ENCODE results near the gene PSKH1.
A peak's percentile ranks its signal among the peaks of the same experiment; 100 is the strongest.

Gene PSKH1

DNA sequence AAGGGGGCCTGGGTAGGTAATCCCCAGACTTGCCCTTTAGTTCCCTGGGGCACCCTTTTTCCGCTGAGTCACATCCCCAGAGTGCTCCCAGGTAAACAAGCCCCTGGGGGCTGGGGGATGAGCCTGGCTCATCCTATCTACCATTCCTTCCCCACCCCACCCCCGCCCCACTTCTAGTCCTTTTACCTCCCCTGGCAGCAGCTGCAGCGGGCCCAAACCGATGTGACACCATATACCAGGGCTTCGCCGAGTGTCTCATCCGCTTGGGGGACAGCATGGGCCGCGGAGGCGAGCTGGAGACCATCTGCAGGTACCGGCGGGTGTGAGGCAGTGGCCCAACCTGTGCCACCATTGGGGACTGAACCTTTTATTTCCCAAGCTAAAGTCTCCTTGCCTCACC, 7.5 kb upstream of the PSKH1 start:
- Histone ChIP-seq H3K9me3 (ENCODE audit: control insufficient read depth, low read length) (no peaks in the 10 kb centered on the region), H3K4me1 (ENCODE audit: control insufficient read depth, insufficient read depth, low read length, poor library complexity, severe bottlenecking) (no peaks in the 10 kb centered on the region), H3K27me3 (replicated peaks; ENCODE audit: control insufficient read depth, insufficient read depth, low read length, poor library complexity, severe bottlenecking) (no peaks in the 10 kb centered on the region), H3K27ac (ENCODE audit: insufficient read depth, low read length, poor library complexity, severe bottlenecking) (no peak overlapping the region), H3K36me3 (ENCODE audit: control insufficient read depth, insufficient read depth, low read length) (peaks cover 53% of the 10 kb centered on the region), H3K4me3 (ENCODE audit: insufficient read depth, low read depth, low read length, poor library complexity, severe bottlenecking) (no peak overlapping the region)
- no peak for DNase-seq

DNA sequence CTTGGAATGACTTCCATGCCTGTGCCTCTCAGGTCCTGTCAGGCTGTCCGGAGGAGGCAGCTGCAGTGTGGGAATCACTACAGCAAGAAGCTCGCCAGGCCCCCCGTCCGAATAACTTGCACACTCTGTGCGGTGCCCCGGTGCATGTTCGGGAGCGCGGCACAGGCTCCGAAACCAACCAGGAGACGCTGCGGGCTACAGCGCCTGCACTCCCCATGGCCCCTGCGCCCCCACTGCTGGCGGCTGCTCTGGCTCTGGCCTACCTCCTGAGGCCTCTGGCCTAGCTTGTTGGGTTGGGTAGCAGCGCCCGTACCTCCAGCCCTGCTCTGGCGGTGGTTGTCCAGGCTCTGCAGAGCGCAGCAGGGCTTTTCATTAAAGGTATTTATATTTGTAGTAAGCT, 7.1 kb upstream of the PSKH1 start:
- H3K4me3 ChIP-seq (ENCODE audit: insufficient read depth, low read depth, low read length, poor library complexity, severe bottlenecking), result no peak overlapping the region
- DNase-seq, result no peak
- no peaks in the 10 kb centered on the region for H3K4me1 ChIP-seq (ENCODE audit: control insufficient read depth, insufficient read depth, low read length, poor library complexity, severe bottlenecking)
- no peaks in the 10 kb centered on the region for H3K27me3 ChIP-seq (replicated peaks; ENCODE audit: control insufficient read depth, insufficient read depth, low read length, poor library complexity, severe bottlenecking)
- H3K9me3 ChIP-seq (ENCODE audit: control insufficient read depth, low read length), result no peaks in the 10 kb centered on the region
- H3K27ac ChIP-seq (ENCODE audit: insufficient read depth, low read length, poor library complexity, severe bottlenecking), result no peak overlapping the region
- H3K36me3 ChIP-seq (ENCODE audit: control insufficient read depth, insufficient read depth, low read length), result peaks cover 49% of the 10 kb centered on the region

GRCh38 chr16:67886387-67886786, 6.7 kb upstream of the PSKH1 start:
- H3K9me3 ChIP-seq (ENCODE audit: control insufficient read depth, low read length), result no peaks in the 10 kb centered on the region
- DNase-seq, result no peak
- H3K36me3 ChIP-seq (ENCODE audit: control insufficient read depth, insufficient read depth, low read length), result peaks cover 44% of the 10 kb centered on the region
- H3K27ac ChIP-seq (ENCODE audit: insufficient read depth, low read length, poor library complexity, severe bottlenecking), result no peak overlapping the region
- no peak overlapping the region for H3K4me3 ChIP-seq (ENCODE audit: insufficient read depth, low read depth, low read length, poor library complexity, severe bottlenecking)
- H3K27me3 ChIP-seq (replicated peaks; ENCODE audit: control insufficient read depth, insufficient read depth, low read length, poor library complexity, severe bottlenecking), result no peaks in the 10 kb centered on the region
- no peaks in the 10 kb centered on the region for H3K4me1 ChIP-seq (ENCODE audit: control insufficient read depth, insufficient read depth, low read length, poor library complexity, severe bottlenecking)

DNA sequence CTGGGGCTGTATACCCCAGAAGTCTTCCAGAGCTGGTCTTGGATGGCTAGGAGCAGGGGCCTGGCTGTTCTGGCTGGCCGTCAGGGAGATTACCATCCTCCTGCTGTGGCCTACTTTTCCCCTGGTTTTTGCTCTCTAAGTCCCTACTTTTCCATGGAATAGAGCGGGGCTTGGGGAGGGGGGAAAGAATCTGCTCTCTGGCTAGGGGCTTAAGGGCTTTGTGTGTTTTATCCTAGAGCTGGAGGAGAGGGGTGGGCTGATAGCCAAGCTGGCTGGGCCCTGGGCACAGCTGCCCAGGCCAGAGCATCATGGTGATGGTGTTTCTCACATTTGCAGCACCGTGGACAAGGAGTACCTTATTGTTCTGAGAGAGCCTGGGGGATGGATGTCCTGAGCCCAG, 4.7 kb upstream of the PSKH1 start:
- Histone ChIP-seq H3K36me3 (ENCODE audit: control insufficient read depth, insufficient read depth, low read length) (peaks cover 25% of the 10 kb centered on the region), H3K27ac (ENCODE audit: insufficient read depth, low read length, poor library complexity, severe bottlenecking) (no peak overlapping the region), H3K4me3 (ENCODE audit: insufficient read depth, low read depth, low read length, poor library complexity, severe bottlenecking) (no peak overlapping the region), H3K9me3 (ENCODE audit: control insufficient read depth, low read length) (no peaks in the 10 kb centered on the region), H3K4me1 (ENCODE audit: control insufficient read depth, insufficient read depth, low read length, poor library complexity, severe bottlenecking) (peaks cover 6% of the 10 kb centered on the region), H3K27me3 (replicated peaks; ENCODE audit: control insufficient read depth, insufficient read depth, low read length, poor library complexity, severe bottlenecking) (no peaks in the 10 kb centered on the region)
- no peak for DNase-seq

- peak overlapping the region; percentile 92 for H3K4me3 ChIP-seq (ENCODE audit: insufficient read depth, low read depth, low read length, poor library complexity, severe bottlenecking)
- peaks cover 17% of the 10 kb centered on the region for H3K4me1 ChIP-seq (ENCODE audit: control insufficient read depth, insufficient read depth, low read length, poor library complexity, severe bottlenecking)
- no peaks in the 10 kb centered on the region for H3K9me3 ChIP-seq (ENCODE audit: control insufficient read depth, low read length)
- H3K27ac ChIP-seq (ENCODE audit: insufficient read depth, low read length, poor library complexity, severe bottlenecking), result no peak overlapping the region
- H3K36me3 ChIP-seq (ENCODE audit: control insufficient read depth, insufficient read depth, low read length), result no peaks in the 10 kb centered on the region
- DNase-seq, result no peak
- no peaks in the 10 kb centered on the region for H3K27me3 ChIP-seq (replicated peaks; ENCODE audit: control insufficient read depth, insufficient read depth, low read length, poor library complexity, severe bottlenecking)
Measured at GRCh38 chr16:67892375-67892774, 679 bp upstream of the PSKH1 start.

GRCh38 chr16:67893743-67894399, 817 bp downstream of the PSKH1 start:
- no peaks in the 10 kb centered on the region for H3K9me3 ChIP-seq (ENCODE audit: control insufficient read depth, low read length)
- DNase-seq, result no peak
- H3K27ac ChIP-seq (ENCODE audit: insufficient read depth, low read length, poor library complexity, severe bottlenecking), result peak overlapping the region; percentile 85
- no peaks in the 10 kb centered on the region for H3K27me3 ChIP-seq (replicated peaks; ENCODE audit: control insufficient read depth, insufficient read depth, low read length, poor library complexity, severe bottlenecking)
- peaks cover 17% of the 10 kb centered on the region for H3K4me1 ChIP-seq (ENCODE audit: control insufficient read depth, insufficient read depth, low read length, poor library complexity, severe bottlenecking)
- peak overlapping the region; percentile 92 for H3K4me3 ChIP-seq (ENCODE audit: insufficient read depth, low read depth, low read length, poor library complexity, severe bottlenecking)
- H3K36me3 ChIP-seq (ENCODE audit: control insufficient read depth, insufficient read depth, low read length), result no peaks in the 10 kb centered on the region

DNA sequence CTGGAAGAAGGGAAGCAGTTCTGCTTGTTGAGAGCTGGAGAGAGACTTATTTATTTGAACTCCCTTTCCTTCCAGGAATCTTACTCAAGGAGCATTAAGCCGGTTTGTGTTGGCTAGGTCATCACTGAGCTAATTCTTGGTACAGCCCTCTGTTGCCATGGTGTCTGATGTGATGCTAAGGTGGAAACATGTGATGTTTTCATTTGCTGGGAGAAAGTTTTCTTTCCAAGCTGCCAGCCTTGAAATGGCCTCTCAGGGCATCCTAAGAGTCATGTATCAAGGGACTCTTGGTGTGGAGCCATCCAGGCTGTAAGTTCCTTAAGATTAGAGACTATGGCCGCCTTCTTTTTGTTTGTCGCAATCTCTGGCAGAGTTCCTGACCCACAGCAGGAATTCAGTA, 4.2 kb downstream of the PSKH1 start:
- Histone ChIP-seq H3K27ac (ENCODE audit: insufficient read depth, low read length, poor library complexity, severe bottlenecking) (no peak overlapping the region), H3K9me3 (ENCODE audit: control insufficient read depth, low read length) (no peaks in the 10 kb centered on the region), H3K4me3 (ENCODE audit: insufficient read depth, low read depth, low read length, poor library complexity, severe bottlenecking) (no peak overlapping the region), H3K4me1 (ENCODE audit: control insufficient read depth, insufficient read depth, low read length, poor library complexity, severe bottlenecking) (peaks cover 17% of the 10 kb centered on the region), H3K36me3 (ENCODE audit: control insufficient read depth, insufficient read depth, low read length) (no peaks in the 10 kb centered on the region), H3K27me3 (replicated peaks; ENCODE audit: control insufficient read depth, insufficient read depth, low read length, poor library complexity, severe bottlenecking) (no peaks in the 10 kb centered on the region)
- DNase-seq, result no peak

DNA sequence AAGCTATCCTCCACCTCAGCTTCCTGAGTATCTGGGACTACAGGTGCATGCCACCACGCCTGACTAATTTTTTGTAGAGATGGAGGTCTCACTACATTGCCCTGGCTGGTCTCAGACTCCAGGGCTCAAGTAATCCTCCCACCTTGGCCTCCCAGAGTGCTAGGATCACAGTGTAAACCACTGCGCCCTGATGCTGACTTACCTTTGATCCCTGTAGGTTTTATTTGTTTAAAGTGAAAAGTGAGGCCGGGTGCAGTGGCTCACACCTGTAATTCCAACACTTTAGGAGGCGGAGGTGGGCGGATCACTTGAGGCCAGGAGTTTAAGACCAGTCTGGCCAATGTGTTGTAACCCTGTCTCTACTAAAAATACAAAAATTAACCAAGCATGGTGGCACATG, 8.7 kb downstream of the PSKH1 start:
- no peak for DNase-seq
- no peaks in the 10 kb centered on the region for H3K4me1 ChIP-seq (ENCODE audit: control insufficient read depth, insufficient read depth, low read length, poor library complexity, severe bottlenecking)
- H3K36me3 ChIP-seq (ENCODE audit: control insufficient read depth, insufficient read depth, low read length), result no peaks in the 10 kb centered on the region
- no peaks in the 10 kb centered on the region for H3K27me3 ChIP-seq (replicated peaks; ENCODE audit: control insufficient read depth, insufficient read depth, low read length, poor library complexity, severe bottlenecking)
- no peaks in the 10 kb centered on the region for H3K9me3 ChIP-seq (ENCODE audit: control insufficient read depth, low read length)
- no peak overlapping the region for H3K4me3 ChIP-seq (ENCODE audit: insufficient read depth, low read depth, low read length, poor library complexity, severe bottlenecking)
- H3K27ac ChIP-seq (ENCODE audit: insufficient read depth, low read length, poor library complexity, severe bottlenecking), result no peak overlapping the region

DNA sequence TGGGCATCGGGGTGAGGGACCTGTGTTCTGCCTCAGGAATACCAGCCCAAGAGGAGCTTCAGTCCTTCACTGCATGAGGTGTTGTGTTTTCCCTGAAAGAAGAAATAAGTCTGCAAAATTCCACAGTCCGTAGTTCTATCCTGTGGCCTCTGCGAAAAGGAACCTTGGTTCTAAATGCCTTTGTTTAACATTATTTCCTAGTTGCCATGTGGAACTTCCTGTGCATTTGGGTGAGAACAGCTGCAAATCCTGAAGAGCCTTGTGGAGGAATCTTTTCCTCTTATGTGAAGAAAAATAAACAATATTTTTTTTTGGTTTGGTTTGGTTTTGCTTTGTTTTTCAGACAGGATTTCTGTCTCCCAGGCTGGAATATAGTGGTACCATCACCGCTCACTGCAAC, 9.8 kb downstream of the PSKH1 start:
- no peaks in the 10 kb centered on the region for H3K36me3 ChIP-seq (ENCODE audit: control insufficient read depth, insufficient read depth, low read length)
- H3K4me1 ChIP-seq (ENCODE audit: control insufficient read depth, insufficient read depth, low read length, poor library complexity, severe bottlenecking), result no peaks in the 10 kb centered on the region
- no peaks in the 10 kb centered on the region for H3K9me3 ChIP-seq (ENCODE audit: control insufficient read depth, low read length)
- H3K27me3 ChIP-seq (replicated peaks; ENCODE audit: control insufficient read depth, insufficient read depth, low read length, poor library complexity, severe bottlenecking), result no peaks in the 10 kb centered on the region
- no peak overlapping the region for H3K27ac ChIP-seq (ENCODE audit: insufficient read depth, low read length, poor library complexity, severe bottlenecking)
- H3K4me3 ChIP-seq (ENCODE audit: insufficient read depth, low read depth, low read length, poor library complexity, severe bottlenecking), result no peak overlapping the region
- no peak for DNase-seq

- no peaks in the 10 kb centered on the region for H3K27me3 ChIP-seq (replicated peaks; ENCODE audit: control insufficient read depth, insufficient read depth, low read length, poor library complexity, severe bottlenecking)
- no peak overlapping the region for H3K27ac ChIP-seq (ENCODE audit: insufficient read depth, low read length, poor library complexity, severe bottlenecking)
- no peaks in the 10 kb centered on the region for H3K9me3 ChIP-seq (ENCODE audit: control insufficient read depth, low read length)
- DNase-seq, result no peak
- no peaks in the 10 kb centered on the region for H3K4me1 ChIP-seq (ENCODE audit: control insufficient read depth, insufficient read depth, low read length, poor library complexity, severe bottlenecking)
- peaks cover 13% of the 10 kb centered on the region for H3K36me3 ChIP-seq (ENCODE audit: control insufficient read depth, insufficient read depth, low read length)
- no peak overlapping the region for H3K4me3 ChIP-seq (ENCODE audit: insufficient read depth, low read depth, low read length, poor library complexity, severe bottlenecking)
Measured at GRCh38 chr16:67907397-67908180, 14.5 kb downstream of the PSKH1 start.

Measured in effector memory CD4-positive, alpha-beta T cell (primary cell).